ENCODE measurements around the gene EIF1AX.
A peak's percentile ranks its signal among the peaks of the same experiment; 100 is the strongest.
"Not testable (repeated sequence)": the region's sequence is repeated elsewhere in the genome, so short reads cannot be mapped to it uniquely, and the experiment has no call there.

EIF1AX gene

GRCh38 chrX:20141281-20142220, at the start of gene EIF1AX:
EIF1AX (minus strand) TSS chrX:20141838; CDS start chrX:20141640, 198 bp downstream.
- peak; percentile 91 to 97 for DNase-seq (ENCODE audit: low read depth in 2 of 2)

GRCh38 chrX:20189171-20189570, 47.5 kb upstream of the EIF1AX start:
- no peak for DNase-seq (ENCODE audit: low read depth in 2 of 2)

- DNase-seq (ENCODE audit: low read depth in 2 of 2): no peak
These were observed 40.1 kb upstream of the EIF1AX start for GRCh38 chrX:20181598-20182329.

GRCh38 chrX:20177093-20177492, 35.5 kb upstream of the EIF1AX start:
- DNase-seq (ENCODE audit: low read depth in 2 of 2): no peak

GRCh38 chrX:20173856-20174255, 32.2 kb upstream of the EIF1AX start:
- no peak for DNase-seq (ENCODE audit: low read depth in 2 of 2)

- no peak for DNase-seq (ENCODE audit: low read depth in 2 of 2)
These were observed 31.7 kb upstream of the EIF1AX start for GRCh38 chrX:20173313-20173712.

GRCh38 chrX:20171887-20172286, 30.2 kb upstream of the EIF1AX start:
- no peak for DNase-seq (ENCODE audit: low read depth in 2 of 2)

GRCh38 chrX:20162516-20162915, 20.9 kb upstream of the EIF1AX start:
- not testable (repeated sequence) for DNase-seq (ENCODE audit: low read depth in 2 of 2)

- no peak for DNase-seq (ENCODE audit: low read depth in 2 of 2)
These were observed 18.3 kb upstream of the EIF1AX start for GRCh38 chrX:20159797-20160385.

- DNase-seq (ENCODE audit: low read depth in 2 of 2): no peak
These were observed 10.1 kb upstream of the EIF1AX start for GRCh38 chrX:20151689-20152088.

- DNase-seq (ENCODE audit: low read depth in 2 of 2): no peak
These were observed 7.7 kb upstream of the EIF1AX start for GRCh38 chrX:20149326-20149725.

GRCh38 chrX:20147561-20147960, 5.9 kb upstream of the EIF1AX start:
- no peak for DNase-seq (ENCODE audit: low read depth in 2 of 2)

- DNase-seq (ENCODE audit: low read depth in 2 of 2): no peak
These were observed 2.9 kb upstream of the EIF1AX start for GRCh38 chrX:20144491-20144890.

- DNase-seq (ENCODE audit: low read depth in 2 of 2): no peak
These were observed 1.9 kb upstream of the EIF1AX start for GRCh38 chrX:20143561-20143960.

GRCh38 chrX:20143111-20143510, 1.5 kb upstream of the EIF1AX start:
- no peak for DNase-seq (ENCODE audit: low read depth in 2 of 2)

- DNase-seq (ENCODE audit: low read depth in 2 of 2): no peak
These were observed 1.2 kb downstream of the EIF1AX start for GRCh38 chrX:20140420-20140819.

GRCh38 chrX:20139966-20140365, 1.7 kb downstream of the EIF1AX start:
- DNase-seq (ENCODE audit: low read depth in 2 of 2): no peak

GRCh38 chrX:20135944-20136343, 5.7 kb downstream of the EIF1AX start:
- no peak for DNase-seq (ENCODE audit: low read depth in 2 of 2)

GRCh38 chrX:20132666-20133065, 9.0 kb downstream of the EIF1AX start:
- DNase-seq (ENCODE audit: low read depth in 2 of 2): no peak

GRCh38 chrX:20130357-20130756, 11.3 kb downstream of the EIF1AX start:
- DNase-seq (ENCODE audit: low read depth in 2 of 2): no peak

- DNase-seq (ENCODE audit: low read depth in 2 of 2): no peak
These were observed 12.1 kb downstream of the EIF1AX start for GRCh38 chrX:20129547-20129946.

- no peak for DNase-seq (ENCODE audit: low read depth in 2 of 2)
These were observed 13.0 kb downstream of the EIF1AX start for GRCh38 chrX:20128670-20129069.

Data from activated CD8-positive, alpha-beta memory T cell treated with anti-CD3 and anti-CD28 coated beads for 4 hours (primary cell).